H4 (cell line): ENCODE data around the gene CA5B. TPM values are rescaled to one million over a fixed set of nuclear protein-coding genes. Genes with fewer than 3 reads are reported as not detected.
A peak's percentile ranks its signal among the peaks of the same experiment; 100 is the strongest.
"Not testable (repeated sequence)": the region's sequence is repeated elsewhere in the genome, so short reads cannot be mapped to it uniquely, and the experiment has no call there.

Experiments
- DNase-seq: peaks from one replicate; pipeline ENCODE4 v3.0.0-alpha.2; 2015; ENCODE audit warnings: low spot score
- total RNA-seq: library from RNA; depleted of rRNA; stranded (reverse); fragments of >200 nt; shearing (Covaris generic); gene quantifications from 2 replicates; pipeline ENCODE4 v1.2.3, GENCODE V29; 2014

Gene CA5B
- total RNA-seq, 1 experiment from 2014 or later, result 6.0 TPM

DNA sequence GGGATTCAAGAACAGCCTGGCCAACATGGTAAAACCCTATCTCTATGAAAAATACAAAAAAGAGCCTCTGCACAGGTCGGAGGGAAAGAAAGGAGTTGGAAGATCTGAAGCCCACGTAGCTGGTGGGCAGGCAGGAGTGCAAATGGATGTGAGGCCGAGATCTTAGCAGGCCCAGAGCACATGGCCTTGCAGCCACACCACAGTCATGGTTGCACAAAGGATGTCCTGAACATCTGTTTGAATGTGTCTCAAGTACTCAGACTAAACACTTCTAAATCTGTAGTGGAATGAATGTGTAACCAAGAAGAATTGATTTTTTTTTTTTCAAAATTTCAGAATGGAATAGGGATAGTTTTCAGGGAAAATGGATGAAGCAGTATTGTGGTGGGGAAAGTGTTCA lies 10.8 kb downstream of the CA5B start:
- DNase-seq, result no peak

DNA sequence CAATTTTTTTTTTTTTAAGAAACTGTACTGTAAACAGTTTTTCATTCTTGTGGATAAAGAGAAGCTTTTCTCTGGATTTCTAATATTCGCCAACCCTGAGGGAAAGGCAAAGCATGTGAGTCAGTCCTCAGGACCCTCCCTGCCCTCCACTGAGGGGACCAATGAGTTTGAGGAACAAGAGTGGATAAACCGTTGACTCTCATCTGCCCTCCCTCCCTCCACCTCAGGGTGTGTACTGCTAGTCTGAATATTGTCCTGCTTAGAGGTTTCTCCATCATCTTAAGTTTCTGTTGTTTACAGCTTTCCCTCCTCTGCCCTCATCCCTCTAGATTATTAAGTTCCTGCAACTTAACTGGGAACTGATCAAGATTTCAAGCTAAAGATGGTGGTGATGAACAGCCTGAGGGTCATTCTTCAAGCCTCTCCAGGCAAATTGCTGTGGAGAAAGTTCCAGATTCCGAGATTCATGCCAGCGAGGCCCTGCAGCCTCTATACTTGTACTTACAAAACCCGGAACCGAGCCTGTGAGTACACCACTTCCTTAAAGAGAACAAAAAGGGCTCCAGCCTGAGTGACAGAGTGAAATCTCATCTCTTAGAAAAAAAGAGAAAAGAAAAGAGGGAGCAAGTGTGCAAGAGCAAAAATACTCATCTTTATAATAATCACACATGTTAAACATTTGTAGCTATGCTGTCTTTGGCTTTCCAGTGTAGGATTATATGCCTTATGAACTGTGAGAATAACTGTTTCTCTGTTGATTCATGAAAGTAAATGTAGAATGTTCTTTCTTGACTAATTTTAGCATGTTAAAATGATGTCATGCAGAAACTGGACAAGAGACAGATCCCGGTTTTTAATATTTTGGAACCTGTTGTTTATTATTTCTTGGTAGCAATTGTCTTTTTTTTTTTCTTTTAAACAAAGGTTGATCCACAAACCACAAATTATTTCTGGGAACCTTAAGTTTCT lies 11.9 kb downstream of the CA5B start:
- DNase-seq, result peak; percentile 7

DNA sequence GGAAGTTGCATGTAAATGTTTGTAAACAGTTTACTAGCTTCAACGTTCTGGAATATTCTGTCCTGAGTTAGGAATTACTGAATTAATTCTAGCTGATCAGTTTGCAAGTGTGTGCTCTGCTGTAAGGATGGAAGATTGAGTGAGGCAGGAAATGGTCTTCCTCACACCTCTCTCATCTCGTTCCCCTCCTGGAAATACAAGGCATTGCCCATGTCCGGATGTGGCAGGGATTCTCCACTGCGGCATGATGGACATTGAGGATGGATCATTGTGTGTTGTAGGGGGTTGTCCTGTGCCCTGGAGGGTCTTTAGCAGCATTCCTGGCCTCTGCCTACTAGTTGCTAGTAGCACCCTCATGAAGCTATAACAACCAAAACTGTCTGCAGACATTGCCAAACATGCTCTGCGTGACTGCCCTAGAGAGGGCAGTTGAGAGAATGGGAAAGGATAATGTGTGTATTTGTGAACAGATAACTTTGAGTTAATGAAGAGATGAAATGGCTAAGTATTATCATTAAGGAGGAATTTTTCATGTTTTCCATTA lies 12.6 kb downstream of the CA5B start:
- DNase-seq, result peak; percentile 11

DNA sequence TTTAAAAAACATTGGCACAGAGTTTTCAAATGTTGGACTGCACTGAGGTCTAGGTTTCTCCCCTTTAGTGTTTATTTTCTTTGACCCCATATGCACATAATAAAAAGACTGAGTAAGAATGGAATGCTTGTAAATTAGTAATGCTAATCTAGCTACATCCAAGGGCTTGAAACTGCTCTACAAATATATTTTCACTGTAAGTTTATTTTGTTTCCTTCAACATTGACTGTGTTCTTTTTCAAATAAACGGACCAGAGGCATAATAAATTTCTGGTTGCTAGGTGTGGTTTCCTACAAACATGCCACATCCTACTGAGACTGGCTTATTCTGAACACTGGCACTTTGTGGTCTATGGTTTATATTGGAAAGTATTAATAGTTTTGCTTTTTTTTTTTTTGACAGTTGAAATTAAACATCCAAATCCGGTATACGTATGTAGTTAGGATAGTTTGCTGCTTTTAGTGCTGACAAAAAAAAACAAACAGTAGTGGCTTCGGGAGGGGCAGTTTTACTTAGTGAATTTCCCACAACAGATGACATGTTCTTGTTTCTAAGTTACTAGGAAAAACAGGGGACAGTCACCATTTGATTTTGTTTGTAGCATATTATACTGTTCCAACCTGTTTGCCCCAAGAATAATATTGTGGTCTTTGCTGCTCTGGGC lies 13.2 kb downstream of the CA5B start:
- DNase-seq, result peak; percentile 75

DNA sequence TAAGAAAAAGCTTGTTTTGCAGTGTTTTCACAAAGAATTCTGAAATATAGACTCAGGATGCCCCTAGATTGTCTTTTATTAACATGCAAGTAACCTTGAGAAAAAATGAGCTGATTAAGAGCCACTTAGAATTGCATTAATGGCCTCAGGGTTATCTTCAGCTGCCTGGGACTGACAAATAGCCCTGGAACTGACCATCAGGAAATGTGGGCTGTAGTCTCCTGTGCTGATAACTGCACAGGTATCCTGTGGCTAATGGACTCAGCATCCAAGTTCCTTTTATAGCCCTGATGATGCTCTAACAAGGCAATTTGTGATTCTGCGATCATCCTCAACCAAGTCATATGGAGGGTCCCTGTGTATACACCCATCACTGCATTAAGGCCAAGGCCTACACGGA lies 17.0 kb downstream of the CA5B start:
- DNase-seq, result no peak

DNA sequence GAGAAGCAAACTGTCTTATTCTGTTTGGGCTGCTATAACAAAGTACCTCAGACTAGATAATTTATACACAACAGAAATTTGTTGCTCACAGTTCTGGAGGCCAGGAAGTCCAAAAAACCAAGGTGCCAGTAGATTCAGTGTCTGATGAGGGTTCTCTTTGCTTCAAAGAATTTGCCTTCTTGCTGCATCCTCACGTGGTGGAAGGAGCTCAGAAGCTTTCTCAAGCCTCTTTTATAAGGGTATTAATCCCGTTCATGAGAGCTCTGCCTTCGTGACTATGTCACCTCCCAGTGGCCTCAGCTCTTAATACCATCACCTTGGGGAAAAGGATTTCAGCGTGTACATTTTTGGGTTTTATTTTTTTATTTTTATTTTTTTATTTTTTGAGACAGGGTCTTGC lies 20.1 kb downstream of the CA5B start:
- no peak for DNase-seq

DNA sequence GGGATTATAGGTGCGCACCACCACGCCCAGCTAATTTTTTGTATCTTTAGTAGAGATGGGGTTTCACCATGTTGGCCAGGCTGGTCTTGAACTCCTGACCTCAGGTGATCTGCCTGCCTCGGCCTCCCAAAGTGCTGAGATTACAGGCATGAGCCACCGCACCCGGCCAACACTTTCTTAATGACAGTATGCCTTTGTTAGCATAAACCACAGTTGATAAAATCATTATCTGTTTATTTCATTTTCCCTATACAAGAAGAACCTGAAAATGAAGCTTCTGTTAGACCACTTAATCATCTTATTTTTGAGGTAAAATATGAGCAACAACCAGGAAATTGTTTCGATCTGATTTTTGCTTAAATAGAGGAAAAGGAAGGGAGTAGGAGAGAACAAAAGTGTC lies 21.8 kb downstream of the CA5B start:
- DNase-seq, result not testable (repeated sequence)

DNA sequence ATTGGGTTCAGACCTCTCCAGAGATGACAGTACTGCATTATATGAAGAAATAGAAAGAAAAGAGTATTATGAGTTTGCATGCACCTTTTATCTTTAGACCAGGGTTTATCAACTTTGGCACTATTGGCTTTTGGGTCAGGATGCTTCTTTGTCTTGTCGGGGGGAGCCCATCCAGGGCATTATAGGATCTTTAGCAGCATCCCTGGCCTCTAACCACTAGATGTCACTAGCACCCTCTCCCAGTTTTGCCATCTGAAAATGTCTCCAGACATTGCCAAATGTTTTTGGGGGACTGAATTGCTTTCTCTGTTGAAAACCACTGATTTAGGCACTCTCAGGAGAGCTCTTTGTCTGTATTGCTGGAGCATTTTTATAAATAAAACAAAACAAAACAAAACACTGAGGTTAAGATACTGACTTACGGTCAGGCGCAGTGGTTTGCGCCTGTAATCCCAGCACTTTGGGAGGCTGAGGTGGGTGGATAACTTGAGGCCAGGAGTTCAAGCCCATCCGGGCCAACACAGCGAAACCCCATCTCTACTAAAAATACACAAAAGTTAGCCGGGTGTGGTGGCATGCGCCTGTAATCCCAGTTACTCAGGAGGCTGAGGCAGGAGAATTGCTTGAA lies 23.6 kb downstream of the CA5B start:
- DNase-seq, result peak; percentile 24

DNA sequence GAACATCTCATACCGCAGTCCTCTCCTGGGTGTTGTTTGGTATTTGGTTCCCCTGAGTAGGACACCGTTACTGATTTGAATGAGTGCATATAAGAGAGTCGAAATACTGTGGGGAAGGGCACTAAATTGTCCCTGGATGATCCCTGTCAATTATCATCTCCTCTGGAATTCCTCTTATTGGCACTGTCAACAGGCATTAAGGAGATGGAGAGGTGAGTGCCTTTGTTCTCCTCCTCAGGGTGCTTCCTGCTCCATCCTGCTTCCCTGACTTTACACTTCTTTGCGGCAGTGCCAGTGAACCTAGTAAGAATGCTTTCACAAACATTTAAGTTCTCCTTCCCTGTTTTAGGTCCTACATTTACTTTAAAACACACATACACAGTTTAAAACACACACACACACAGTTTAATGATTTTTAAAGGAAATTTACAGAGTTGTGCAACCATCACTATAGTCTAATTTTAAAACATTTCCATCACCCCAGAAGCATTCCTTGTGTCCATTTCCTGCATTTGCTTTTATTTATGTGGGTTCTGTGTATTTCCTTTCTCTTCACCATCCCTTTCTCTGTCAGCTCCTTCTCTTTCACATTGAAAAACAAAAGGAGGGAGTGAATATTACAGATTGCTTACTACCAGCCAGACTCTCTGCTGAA lies 31.4 kb downstream of the CA5B start:
- DNase-seq, result no peak

GRCh38 chrX:15781961-15782699 lies 44.1 kb downstream of the CA5B start:
- no peak for DNase-seq

DNA sequence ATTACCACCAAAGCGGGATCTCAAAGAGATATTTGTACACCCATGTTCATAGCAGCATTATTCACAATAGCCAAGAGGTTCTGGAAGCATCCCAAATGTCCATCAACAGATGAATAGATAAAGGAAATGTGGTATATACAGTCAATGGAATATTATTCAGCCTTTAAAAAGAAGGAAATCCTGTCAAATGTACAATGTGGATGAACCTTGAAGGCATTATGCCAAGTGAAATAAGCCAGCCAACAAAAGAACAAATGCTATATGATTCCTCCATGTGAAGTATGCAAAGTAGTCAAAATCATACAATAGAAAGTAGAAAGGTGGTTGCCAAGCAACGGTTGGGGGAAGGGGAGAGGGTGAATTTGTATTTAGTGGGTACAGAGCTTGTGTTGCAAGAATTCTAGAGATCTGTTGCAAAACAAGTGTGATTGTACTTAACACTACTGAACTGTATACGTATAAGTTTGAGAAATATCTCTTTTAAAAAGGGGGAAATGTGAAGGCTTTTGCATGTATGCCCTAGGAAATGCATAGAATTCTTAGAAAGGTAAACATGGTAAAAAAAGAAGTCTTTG lies 47.2 kb downstream of the CA5B start:
- no peak for DNase-seq

- no peak for DNase-seq
Observed at GRCh38 chrX:15786915-15787314, 48.8 kb downstream of the CA5B start.

DNA sequence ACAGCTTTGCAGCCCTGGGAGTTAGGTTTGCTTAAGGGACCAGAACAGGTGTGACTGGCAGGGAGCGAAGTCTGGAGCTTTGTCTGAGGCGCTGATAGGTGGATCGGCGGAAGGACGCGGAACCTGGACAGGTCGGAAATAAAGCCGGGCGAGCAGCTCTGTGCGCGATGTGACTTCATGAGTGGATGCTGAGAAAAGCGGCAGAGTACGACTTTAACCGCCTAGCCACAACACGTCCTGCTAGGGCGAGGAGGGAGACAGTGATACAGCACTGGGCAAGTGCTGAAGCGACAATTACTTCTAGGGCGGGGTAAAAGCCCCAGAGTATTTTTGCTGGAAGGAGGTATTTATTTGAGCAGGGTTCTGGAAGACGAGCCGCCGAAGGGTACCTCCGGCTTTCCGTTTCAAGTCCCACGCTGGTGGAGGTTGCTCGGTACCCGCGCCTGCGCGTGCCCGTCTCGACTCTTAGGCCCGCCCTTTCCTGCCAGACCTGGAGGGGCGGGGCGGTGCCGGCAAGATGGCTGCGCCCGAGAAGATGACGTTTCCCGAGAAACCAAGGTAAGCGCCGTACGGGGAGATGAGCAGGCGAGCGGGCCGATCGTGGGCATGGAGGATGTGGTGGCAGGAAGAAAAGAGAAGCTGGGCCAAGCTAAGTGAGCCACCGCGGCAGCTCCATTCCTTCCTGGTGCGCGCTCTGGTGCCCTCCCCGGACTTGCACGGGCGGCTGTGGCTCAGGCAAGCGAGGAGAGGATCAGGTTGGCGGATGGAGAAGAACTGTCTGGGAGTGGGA lies 52.1 kb downstream of the CA5B start, which contains the start of gene ZRSR2:
Gene ZRSR2 (plus strand): TSS at position 506 of the 790 bp plus-strand sequence. CDS start 12 bp downstream, at position 518.
- peak; percentile 61 for DNase-seq

- DNase-seq, result no peak
Observed at GRCh38 chrX:15790769-15791290, 52.8 kb downstream of the CA5B start.

GRCh38 chrX:15797707-15798106 lies 59.6 kb downstream of the CA5B start:
- DNase-seq, result no peak

DNA sequence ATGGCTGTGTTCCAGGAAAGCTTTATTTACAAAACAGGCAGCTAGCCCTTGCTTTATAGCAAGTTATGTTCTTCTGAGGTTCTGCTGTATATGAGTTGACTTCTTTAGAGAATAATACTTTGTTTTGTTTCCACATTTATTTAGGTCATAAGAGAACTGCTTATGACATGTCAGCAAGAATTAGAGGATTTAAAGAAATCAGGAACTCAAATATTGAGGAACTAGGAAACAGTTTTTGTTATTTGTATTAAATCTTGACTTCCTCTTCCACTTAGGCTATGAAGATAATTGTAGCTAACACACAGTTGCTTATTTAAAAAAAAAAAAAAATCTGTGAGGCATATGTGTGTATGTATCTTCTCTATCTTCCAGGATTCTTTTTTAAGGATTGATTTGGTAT lies 66.5 kb downstream of the CA5B start:
- DNase-seq, result no peak

GRCh38 chrX:15808254-15808653 lies 70.2 kb downstream of the CA5B start:
- DNase-seq, result no peak

DNA sequence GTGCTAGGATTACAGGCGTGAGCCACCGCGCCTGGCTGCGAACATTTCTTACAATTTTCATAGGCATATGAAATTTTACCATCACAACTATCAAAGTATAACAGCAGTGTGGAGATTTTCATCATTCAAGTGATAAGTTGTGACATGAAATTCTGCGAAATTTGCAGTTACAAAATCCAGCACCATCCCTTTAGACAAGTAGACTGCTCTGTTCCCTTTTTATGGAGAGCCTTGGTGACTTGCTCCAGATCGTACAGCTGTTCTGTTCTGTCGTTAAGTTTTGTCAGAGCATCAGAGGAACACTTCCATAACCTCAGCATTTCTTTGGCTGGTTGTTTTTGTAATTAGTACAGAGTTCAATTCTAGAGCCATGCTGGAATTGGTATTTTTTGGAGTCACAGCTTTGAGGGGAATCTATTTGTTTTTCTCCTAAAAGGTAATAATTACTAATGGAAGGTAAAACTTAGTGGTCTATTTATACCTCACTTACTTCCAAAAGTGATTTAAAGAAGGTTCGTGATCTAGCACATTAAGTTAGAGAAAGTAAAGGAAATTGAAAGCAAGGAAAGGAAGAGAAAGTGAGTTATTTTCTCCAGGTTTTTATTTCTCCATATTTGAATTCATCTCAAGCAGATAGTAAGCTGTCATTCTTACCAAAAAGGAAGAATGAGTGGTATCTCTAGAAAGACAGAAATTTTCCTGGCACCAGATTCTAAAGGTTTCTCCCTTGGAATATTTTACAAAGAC lies 74.3 kb downstream of the CA5B start:
- DNase-seq, result no peak

GRCh38 chrX:15813416-15813815 lies 75.3 kb downstream of the CA5B start:
- no peak for DNase-seq
